IMR-90 (cell line): ENCODE results near the gene AQP12B. TPM values are rescaled to one million over a fixed set of nuclear protein-coding genes. Genes with fewer than 3 reads are reported as not detected.
"Not testable (repeated sequence)": the region's sequence is repeated elsewhere in the genome, so short reads cannot be mapped to it uniquely, and the experiment has no call there.

ENCODE experiments used
- ATAC-seq: fragments of 200-7000 bp; cut with Tn5 transposase; 2 replicates; pipeline ENCODE4 v1.9.1; 2020; ENCODE audit warnings: low read depth, mild to moderate bottlenecking, moderate library complexity
- Bru-seq: library from RNA; stranded (reverse); fragments of 400-500 nt; gene quantifications from one replicate; lab custom pipeline; 2021; lab: Mats Ljungman, UMichigan
- BruChase-seq, 2 experiments: library from RNA; stranded (reverse); fragments of 400-500 nt; gene quantifications; one replicate each; lab custom pipeline; 2021; lab: Mats Ljungman, UMichigan
- BruUV-seq: library from RNA; stranded (reverse); fragments of 400-500 nt; replicated peaks from 2 replicates; lab custom pipeline; 2021; lab: Mats Ljungman, UMichigan
- CTCF ChIA-PET: fragments of 300-600 bp; formaldehyde crosslinking; extraction: SDS; loops from one replicate; lab custom pipeline; 2021; ENCODE audit warnings: antibody characterized with exemption; lab: Yijun Ruan, JAX
- POLR2A ChIA-PET: fragments of 300-600 bp; sonication (Branson Sonifier 250); formaldehyde crosslinking; loops from one replicate; lab custom pipeline; 2022; ENCODE audit warnings: antibody characterized with exemption; ENCODE audit not compliant: unreplicated experiment; lab: Charles Lee
- DNase-seq: peaks from one replicate; pipeline ENCODE4 v3.0.0; 2013
- H2AFZ ChIP-seq: replicated peaks from 2 replicates; pipeline ENCODE3; 2013; ENCODE audit warnings: low read length, mild to moderate bottlenecking; ENCODE audit not compliant: poor library complexity
- H2AK5ac ChIP-seq: 2 replicates; pipeline ENCODE4 v1.6.1; 2013; ENCODE audit warnings: low read depth, low read length, inconsistent platforms
- H2AK9ac ChIP-seq: replicated peaks from 2 replicates; pipeline ENCODE3; 2013; ENCODE audit warnings: mild to moderate bottlenecking, low read depth, low read length, moderate library complexity; ENCODE audit not compliant: poor library complexity
- H2BK120ac ChIP-seq: 2 replicates; pipeline ENCODE4 v1.6.1; 2013; ENCODE audit warnings: low read depth, low read length, inconsistent platforms
- H2BK15ac ChIP-seq: 3 replicates; pipeline ENCODE4 v1.6.1; 2013; ENCODE audit warnings: low read depth, low read length, inconsistent platforms
- H2BK20ac ChIP-seq: 2 replicates; pipeline ENCODE4 v1.6.1; 2013; ENCODE audit warnings: low read depth, mild to moderate bottlenecking, inconsistent platforms, low read length, moderate library complexity
- H2BK5ac ChIP-seq: 2 replicates; pipeline ENCODE4 v1.6.1; 2013; ENCODE audit warnings: mild to moderate bottlenecking, low read depth, low read length, inconsistent platforms; ENCODE audit not compliant: poor library complexity, severe bottlenecking
- H3K14ac ChIP-seq: replicated peaks from 2 replicates; pipeline ENCODE4 v1.6.1; 2013; ENCODE audit warnings: low read depth, low read length, inconsistent platforms
- H3K18ac ChIP-seq: 2 replicates; pipeline ENCODE4 v1.6.1; 2013; ENCODE audit warnings: low read depth, low read length, control low read depth
- H3K23ac ChIP-seq: 2 replicates; pipeline ENCODE4 v1.6.1; 2013; ENCODE audit warnings: low read depth, low read length, inconsistent platforms
- H3K27ac ChIP-seq: 2 replicates; pipeline ENCODE4 v1.5.1; 2013; ENCODE audit warnings: mild to moderate bottlenecking, control low read depth, low read length; ENCODE audit not compliant: insufficient read depth
- H3K27me3 ChIP-seq: 2 replicates; pipeline ENCODE4 v1.6.1; 2013; ENCODE audit warnings: low read length; ENCODE audit not compliant: control insufficient read depth, insufficient read depth
- H3K36me3 ChIP-seq: 2 replicates; pipeline ENCODE4 v1.6.1; 2013; ENCODE audit warnings: low read length, mixed read lengths; ENCODE audit not compliant: control insufficient read depth, insufficient read depth
- H3K4ac ChIP-seq: 2 replicates; pipeline ENCODE4 v1.6.1; 2013; ENCODE audit warnings: low read depth, low read length, inconsistent platforms
- H3K4me1 ChIP-seq: 2 replicates; pipeline ENCODE4 v1.6.1; 2013; ENCODE audit warnings: low read length, mixed read lengths; ENCODE audit not compliant: control insufficient read depth, insufficient read depth
- H3K4me2 ChIP-seq: 2 replicates; pipeline ENCODE4 v1.6.1; 2013; ENCODE audit warnings: low read depth, mild to moderate bottlenecking, control low read depth, low read length, moderate library complexity
- H3K4me3 ChIP-seq: 2 replicates; pipeline ENCODE4 v1.5.1; 2013; ENCODE audit warnings: low read depth, mild to moderate bottlenecking, control low read depth, low read length, moderate library complexity; ENCODE audit not compliant: insufficient read depth
- H3K56ac ChIP-seq: 2 replicates; pipeline ENCODE4 v1.6.1; 2013; ENCODE audit warnings: low read length, inconsistent platforms; ENCODE audit not compliant: insufficient read depth; ENCODE audit errors: extremely low read depth
- H3K79me1 ChIP-seq, 2 experiments: 2 replicates each; pipeline ENCODE4 v1.6.1; 2013; ENCODE audit warnings: low read length in 2 of 2, inconsistent platforms in 1 of 2, low read depth in 1 of 2
- H3K9ac ChIP-seq: 2 replicates; pipeline ENCODE4 v1.6.1; 2013; ENCODE audit warnings: low read depth, low read length, control low read depth
- H3K9me1 ChIP-seq: 2 replicates; pipeline ENCODE4 v1.6.1; 2013; ENCODE audit warnings: low read length, inconsistent platforms; ENCODE audit not compliant: insufficient read depth
- H3K9me3 ChIP-seq: 2 replicates; pipeline ENCODE4 v1.6.1; 2013; ENCODE audit warnings: low read length; ENCODE audit not compliant: control insufficient read depth, insufficient read depth
- H4K20me1 ChIP-seq: 2 replicates; pipeline ENCODE4 v1.6.1; 2013; ENCODE audit warnings: low read length, inconsistent platforms; ENCODE audit not compliant: insufficient read depth
- H4K5ac ChIP-seq: 2 replicates; pipeline ENCODE4 v1.6.1; 2013; ENCODE audit warnings: mild to moderate bottlenecking, low read depth, low read length, control low read depth
- H4K8ac ChIP-seq, 2 experiments: 2 replicates each; pipeline ENCODE4 v1.6.1; 2013; ENCODE audit warnings: low read depth in 2 of 2, low read length in 2 of 2, control low read depth in 1 of 2, inconsistent platforms in 1 of 2
- H4K91ac ChIP-seq: 2 replicates; pipeline ENCODE4 v1.6.1; 2013; ENCODE audit warnings: low read depth, low read length, inconsistent platforms; ENCODE audit not compliant: insufficient read depth
- WGBS, 2 experiments: methylation state at CpG; one replicate each; pipeline versions ENCODE4 v1.1.5 to v1.1.7; 2013; ENCODE audit warnings: missing lambda C conversion rate in 2 of 2; ENCODE audit not compliant: insufficient read length in 1 of 2; ENCODE audit errors: extremely low coverage in 2 of 2; 5-methylcytosine and 5-hydroxymethylcytosine counted together
- dilution Hi-C: fragments of 300-500 bp; cut with HindIII; formaldehyde crosslinking; loops from one replicate; pipeline ENCODE4 v1.14.3; 2018; ENCODE audit warnings: low sequenced_read_pairs; ENCODE audit not compliant: unreplicated experiment
- in situ Hi-C: fragments of 300-500 bp; cut with MboI; formaldehyde crosslinking; loops from 3 replicates; pipeline ENCODE4 v1.14.3; 2019; ENCODE audit warnings: low sequenced_read_pairs, inconsistent platforms, mixed read lengths
- intact Hi-C: fragments of 100-400 bp; cut with micrococcal nuclease; formaldehyde crosslinking; loops from 2 replicates; pipeline ENCODE4 v1.10.0; 2022
- long read RNA-seq: library from polyadenylated mRNA; unstranded; transcript quantifications from one replicate; pipeline ENCODE4 v2.0.0, GENCODE V29; 2021; ENCODE audit not compliant: unreplicated experiment
- polyA plus RNA-seq, 3 experiments: library from polyadenylated mRNA; depleted of rRNA; stranded (reverse); fragments of >200 nt; gene quantifications; 2 replicates each; pipeline ENCODE4 v1.2.3, GENCODE V29; 2012; ENCODE audit warnings: low replicate concordance in 1 of 3
- total RNA-seq: library from RNA; depleted of rRNA; stranded (reverse); fragments of >200 nt; gene quantifications from 2 replicates; pipeline ENCODE4 v1.2.3, GENCODE V29; 2012; rRNA removed

Gene AQP12B, protein sequence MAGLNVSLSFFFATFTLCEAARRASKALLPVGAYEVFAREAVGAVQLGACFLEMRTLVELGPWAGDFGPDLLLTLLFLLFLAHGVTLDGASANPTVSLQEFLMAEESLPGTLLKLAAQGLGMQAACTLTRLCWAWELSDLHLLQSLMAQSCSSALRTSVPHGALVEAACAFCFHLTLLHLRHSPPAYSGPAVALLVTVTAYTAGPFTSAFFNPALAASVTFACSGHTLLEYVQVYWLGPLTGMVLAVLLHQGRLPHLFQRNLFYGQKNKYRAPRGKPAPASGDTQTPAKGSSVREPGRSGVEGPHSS
- total RNA-seq (not detected in 2 replicates), polyA plus RNA-seq (2012; rRNA removed) (not detected in 2 replicates), Bru-seq, nascent RNA (not detected), BruChase-seq, experiment 1, labeled RNA remaining after a 6-hour chase (not detected), BruChase-seq, experiment 2, labeled RNA remaining after a 2-hour chase (not detected)
- polyA plus RNA-seq (2012; cell fraction: cytosol; rRNA removed) = not detected in 2 replicates
- polyA plus RNA-seq (2012; cell fraction: nucleus; rRNA removed; ENCODE audit: low replicate concordance) = not detected in 2 replicates
- long read RNA-seq = 0 reads

DNA sequence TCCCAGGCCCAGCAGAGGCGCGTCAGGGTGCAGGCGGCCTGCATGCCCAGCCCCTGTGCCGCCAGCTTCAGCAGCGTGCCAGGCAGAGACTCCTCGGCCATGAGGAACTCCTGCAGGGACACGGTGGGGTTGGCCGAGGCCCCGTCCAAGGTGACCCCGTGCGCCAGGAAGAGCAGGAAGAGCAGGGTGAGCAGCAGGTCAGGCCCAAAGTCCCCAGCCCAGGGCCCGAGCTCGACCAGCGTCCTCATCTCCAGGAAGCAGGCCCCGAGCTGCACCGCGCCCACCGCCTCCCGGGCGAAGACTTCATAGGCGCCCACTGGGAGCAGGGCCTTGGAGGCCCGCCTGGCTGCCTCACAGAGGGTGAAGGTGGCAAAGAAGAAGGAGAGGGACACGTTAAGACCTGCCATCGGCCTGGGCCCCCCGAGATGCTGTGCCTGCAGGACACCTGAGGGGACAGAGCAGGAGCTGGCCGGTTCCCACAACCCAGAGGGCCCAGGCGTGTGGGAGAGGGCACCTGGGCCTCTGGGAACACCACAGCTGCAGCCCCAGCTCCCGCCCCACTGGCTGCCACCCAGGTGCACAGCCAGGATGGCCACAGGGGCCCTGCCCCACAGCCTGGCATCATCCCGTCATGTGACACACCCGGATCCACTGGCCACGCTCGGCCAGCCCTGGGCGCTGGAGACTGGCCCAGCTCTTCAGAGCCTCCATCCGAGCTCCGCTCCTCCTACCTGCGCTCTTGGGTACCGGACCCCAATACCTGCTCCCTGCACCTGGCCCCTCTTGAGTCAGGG, at the start of gene AQP12B:
Gene AQP12B, minus strand, starts transcription at position 455 of the 794 bp plus-strand sequence. Its CDS starts 48 bp downstream, at position 407.
- H3K4me3 ChIP-seq, H3K79me1 ChIP-seq, BruUV-seq, H3K36me3 ChIP-seq, H2AFZ ChIP-seq, H2AK5ac ChIP-seq, H3K14ac ChIP-seq, H2BK5ac ChIP-seq, H3K9me1 ChIP-seq, H2BK15ac ChIP-seq, dilution Hi-C loops, H4K8ac ChIP-seq, POLR2A ChIA-PET, H4K91ac ChIP-seq, H2AK9ac ChIP-seq, H3K4me1 ChIP-seq, H2BK120ac ChIP-seq, H3K23ac ChIP-seq, DNase-seq, intact Hi-C loops, ATAC-seq, in situ Hi-C loops, H3K27ac ChIP-seq, H3K56ac ChIP-seq, H3K9me3 ChIP-seq, H3K4ac ChIP-seq, H3K4me2 ChIP-seq, CTCF ChIA-PET, H3K9ac ChIP-seq, H4K20me1 ChIP-seq, H2BK20ac ChIP-seq, H4K5ac ChIP-seq, H3K18ac ChIP-seq: not testable (repeated sequence)
- no CpG with 5 or more reads among the region's 37 CpGs for WGBS, 2 experiments
- H3K27me3 ChIP-seq = peaks cover 18% of the 10 kb centered on the region
